Progenitor cell of endocrine pancreas (in vitro differentiated cells): Measurements from ENCODE around the gene BUD31. TPM values are rescaled to one million over a fixed set of nuclear protein-coding genes. Genes with fewer than 3 reads are reported as not detected.

Experiments used
- DNase-seq: peaks from one replicate; pipeline ENCODE4 v3.0.0; 2021; ENCODE audit warnings: low spot score; ENCODE audit not compliant: unreplicated experiment
- H3K27ac Mint-ChIP-seq: 2 replicates; pipeline ENCODE4 v1.8.0; 2021; ENCODE audit warnings: mild to moderate bottlenecking, moderate library complexity, mixed read lengths
- H3K27me3 Mint-ChIP-seq: 2 replicates; pipeline ENCODE4 v1.8.0; 2021; ENCODE audit warnings: mixed read lengths
- H3K36me3 Mint-ChIP-seq: 2 replicates; pipeline ENCODE4 v1.8.0; 2022; ENCODE audit warnings: mixed read lengths; ENCODE audit not compliant: insufficient read depth
- H3K4me1 Mint-ChIP-seq: 2 replicates; pipeline ENCODE4 v1.8.0; 2021; ENCODE audit warnings: low read depth, mixed read lengths
- H3K4me3 Mint-ChIP-seq: 2 replicates; pipeline ENCODE4 v1.8.0; 2021; ENCODE audit warnings: low read depth, mild to moderate bottlenecking, moderate library complexity, mixed read lengths
- H3K9me3 Mint-ChIP-seq: 2 replicates; pipeline ENCODE4 v1.8.0; 2021; ENCODE audit warnings: low read depth, mixed read lengths
- CTCF ChIP-seq: fragments of 200-600 bp; sonication (generic); IDR thresholded peaks from one replicate; pipeline ENCODE4 v1.5.0; 2021; ENCODE audit warnings: antibody characterized with exemption, mild to moderate bottlenecking; ENCODE audit not compliant: unreplicated experiment
- total RNA-seq: library from RNA; stranded (reverse); gene quantifications from 2 replicates; pipeline ENCODE4 v1.2.1, GENCODE V29; 2021

The BUD31 gene
- total RNA-seq, 1 donor from 2014 or later: 102 TPM

- H3K4me3 Mint-ChIP-seq: no peak overlapping the region
- H3K4me1 Mint-ChIP-seq: no peaks in the 10 kb centered on the region
- no peaks in the 10 kb centered on the region for H3K27me3 Mint-ChIP-seq
- DNase-seq: no peak
- TF ChIP-seq CTCF: no peak
- peaks cover 12% of the 10 kb centered on the region for H3K36me3 Mint-ChIP-seq
- H3K9me3 Mint-ChIP-seq: no peaks in the 10 kb centered on the region
- peak overlapping the region; percentile 45 for H3K27ac Mint-ChIP-seq
Observed at GRCh38 chr7:99366646-99367045, 42.1 kb upstream of the BUD31 start.

DNA sequence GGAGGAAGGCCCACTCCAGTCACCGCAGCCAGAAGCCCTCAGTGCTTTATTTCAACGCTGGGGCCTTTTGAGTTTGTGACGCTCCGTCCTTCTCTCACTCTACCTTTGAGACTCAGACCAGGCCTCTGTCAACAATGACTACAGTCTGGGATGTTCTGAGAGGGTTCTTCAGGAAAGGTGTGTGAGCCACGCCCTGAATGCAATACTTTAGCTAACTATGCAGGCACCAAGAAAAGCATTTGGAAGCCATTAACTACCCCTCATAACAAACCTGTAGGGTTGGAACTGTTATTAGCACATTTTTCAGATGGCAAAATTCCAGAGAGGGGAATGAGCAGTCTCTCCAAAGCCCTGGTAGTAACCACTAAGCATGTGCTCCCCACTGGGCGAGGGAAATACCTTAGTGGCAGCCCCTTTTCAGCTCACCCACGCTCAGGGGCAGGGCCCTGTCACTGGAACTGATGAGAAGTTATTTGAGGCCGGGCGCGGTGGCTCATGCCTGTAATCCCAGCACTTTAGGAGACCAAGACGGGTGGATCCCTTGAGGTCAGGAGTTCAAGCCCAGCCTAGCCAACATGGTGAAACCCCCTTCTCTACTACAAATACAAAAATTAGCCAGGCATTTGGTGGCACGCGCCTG, 39.9 kb upstream of the BUD31 start:
- Mint-ChIP-seq H3K36me3 (peaks cover 12% of the 10 kb centered on the region), H3K4me3 (no peak overlapping the region), H3K9me3 (no peaks in the 10 kb centered on the region), H3K27ac (no peak overlapping the region), H3K4me1 (peaks cover 8% of the 10 kb centered on the region), H3K27me3 (peaks cover 3% of the 10 kb centered on the region)
- DNase-seq: no peak
- TF ChIP-seq CTCF: no peak

DNA sequence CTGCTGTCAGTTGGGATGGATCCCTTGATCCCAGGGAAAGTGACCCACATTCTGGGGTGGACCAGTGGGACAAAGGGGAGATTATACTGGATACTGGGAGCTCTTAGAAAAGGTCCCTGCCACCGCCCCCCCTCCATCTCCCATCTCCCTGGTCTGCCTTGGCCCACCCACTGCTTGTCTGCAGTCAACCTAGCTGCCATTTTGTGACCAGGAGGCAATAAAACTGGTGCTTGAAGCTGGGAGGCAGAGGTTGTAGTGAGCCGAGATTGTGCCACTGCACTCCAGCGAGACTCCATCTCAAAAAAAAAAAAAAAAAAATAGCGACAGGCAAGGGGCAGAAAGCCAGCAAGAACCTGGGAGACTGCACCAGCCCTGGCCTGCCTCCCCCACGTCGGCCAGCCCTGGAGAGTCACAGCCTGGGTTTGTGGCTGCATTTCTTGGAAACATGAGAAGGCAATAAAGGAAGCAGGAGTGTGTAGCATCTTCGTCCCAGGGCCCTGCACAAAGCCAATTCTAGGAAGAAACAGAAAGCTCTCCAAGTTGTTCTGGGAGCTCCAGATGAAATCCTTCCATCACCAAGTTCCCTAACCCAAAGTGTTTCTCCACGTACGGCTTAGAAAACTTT, 38.9 kb upstream of the BUD31 start:
- H3K4me1 Mint-ChIP-seq: peaks cover 8% of the 10 kb centered on the region
- H3K36me3 Mint-ChIP-seq: peaks cover 8% of the 10 kb centered on the region

GRCh38 chr7:99371376-99371920, 37.3 kb upstream of the BUD31 start:
- Mint-ChIP-seq H3K27ac (no peak overlapping the region), H3K4me1 (peaks cover 8% of the 10 kb centered on the region), H3K9me3 (no peaks in the 10 kb centered on the region), H3K36me3 (peaks cover 4% of the 10 kb centered on the region), H3K27me3 (peaks cover 3% of the 10 kb centered on the region), H3K4me3 (no peak overlapping the region)
- no peak for TF ChIP-seq CTCF
- no peak for DNase-seq

More for the DNA sequence above, 38.9 kb upstream of the BUD31 start:
- Mint-ChIP-seq H3K27ac (no peak overlapping the region), H3K4me3 (no peak overlapping the region), H3K27me3 (peaks cover 3% of the 10 kb centered on the region), H3K9me3 (no peaks in the 10 kb centered on the region)
- DNase-seq: no peak
- TF ChIP-seq CTCF: no peak

- no peaks in the 10 kb centered on the region for H3K36me3 Mint-ChIP-seq
- peaks cover 3% of the 10 kb centered on the region for H3K27me3 Mint-ChIP-seq
- TF ChIP-seq CTCF: no peak
- H3K4me1 Mint-ChIP-seq: peaks cover 8% of the 10 kb centered on the region
- DNase-seq: no peak
- no peaks in the 10 kb centered on the region for H3K9me3 Mint-ChIP-seq
- peak overlapping the region; percentile 63 for H3K4me3 Mint-ChIP-seq
- H3K27ac Mint-ChIP-seq: peak overlapping the region; percentile 92
Observed at GRCh38 chr7:99372275-99373090, 36.3 kb upstream of the BUD31 start.
